Brain microvascular endothelial cell (primary cell): ENCODE measurements around the gene ORM2.

Source experiments
- DNase-seq: peaks from one replicate; pipeline ENCODE4 v3.0.0-alpha.2; 2020
- H3K27ac ChIP-seq: fragments of 250-450 bp; sonication (Bioruptor Pico); 2 replicates; pipeline ENCODE4 v1.5.1; 2020; ENCODE audit warnings: mild to moderate bottlenecking, moderate library complexity
- H3K27me3 ChIP-seq: fragments of 250-450 bp; sonication (Bioruptor Pico); replicated peaks from 2 replicates; pipeline ENCODE4 v1.5.1; 2020; ENCODE audit warnings: mild to moderate bottlenecking
- H3K36me3 ChIP-seq: fragments of 250-450 bp; sonication (Bioruptor Pico); replicated peaks from 2 replicates; pipeline ENCODE4 v1.5.1; 2020; ENCODE audit warnings: mild to moderate bottlenecking
- H3K4me3 ChIP-seq: 2 replicates; pipeline ENCODE4 v1.5.1; 2011; ENCODE audit warnings: low read depth, mild to moderate bottlenecking, control low read depth, low read length, moderate library complexity
- in situ Hi-C: cut with HindIII; loops from 2 replicates; pipeline ENCODE4 v1.10.0; 2017; ENCODE audit warnings: low sequenced_read_pairs, low pct_ligation_motif_present
- TF ChIP-seq, protein P1 (sequence below): IDR thresholded peaks from 2 replicates; pipeline ENCODE4 v1.5.1; 2011; ENCODE audit warnings: low read depth, mild to moderate bottlenecking, moderate library complexity, low read length, control low read depth, inconsistent platforms; ENCODE audit errors: missing control alignments

ORM2 gene

DNA sequence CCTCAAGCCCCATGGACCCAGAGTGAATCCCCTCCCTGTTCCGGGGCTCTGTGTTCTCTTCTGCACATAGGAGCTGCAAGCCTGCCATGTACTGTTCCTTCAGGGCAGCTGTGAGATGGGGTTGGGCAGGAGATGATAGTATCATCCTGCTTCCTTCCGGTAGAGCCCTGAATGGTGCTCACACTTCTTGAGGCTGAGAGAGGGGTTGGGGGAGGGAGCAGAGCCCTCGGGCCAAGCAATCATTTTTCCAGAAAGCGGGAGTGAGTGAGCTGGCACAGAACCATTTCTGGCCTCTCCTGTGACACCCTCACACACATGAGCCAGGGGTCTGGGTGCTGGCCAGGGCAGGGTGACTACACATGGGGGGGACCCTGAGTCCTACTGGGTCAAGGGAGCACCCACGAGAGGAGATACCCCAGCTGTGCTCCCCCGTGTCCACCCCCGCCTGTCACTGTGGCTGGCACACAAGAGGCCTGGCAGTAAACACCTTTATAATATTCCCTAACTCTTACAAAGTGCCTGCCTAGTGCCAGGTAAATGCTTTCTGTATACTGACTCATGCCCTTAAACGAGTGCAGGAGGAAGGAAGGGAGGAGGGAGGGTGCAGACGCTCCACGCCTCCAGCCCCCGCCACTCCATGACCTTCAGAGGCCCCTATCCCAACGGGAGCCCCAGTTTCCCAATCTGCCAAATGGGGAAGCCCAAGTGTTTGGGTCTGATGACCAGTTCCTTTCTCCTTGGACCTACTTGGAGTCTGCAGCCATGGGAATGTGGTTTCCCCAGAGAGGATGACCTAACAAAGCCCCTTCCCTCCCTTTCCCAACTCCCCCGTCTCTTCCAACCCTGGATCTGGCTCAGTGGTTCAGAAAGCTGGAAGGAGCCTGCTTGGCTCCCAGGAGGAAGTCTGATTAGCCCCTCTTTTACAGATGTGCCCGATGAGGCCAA lies 42.6 kb downstream of the ORM2 start:
- no peak for DNase-seq
- no peaks in the 10 kb centered on the region for H3K27me3 ChIP-seq
- TF ChIP-seq, protein P1, sequence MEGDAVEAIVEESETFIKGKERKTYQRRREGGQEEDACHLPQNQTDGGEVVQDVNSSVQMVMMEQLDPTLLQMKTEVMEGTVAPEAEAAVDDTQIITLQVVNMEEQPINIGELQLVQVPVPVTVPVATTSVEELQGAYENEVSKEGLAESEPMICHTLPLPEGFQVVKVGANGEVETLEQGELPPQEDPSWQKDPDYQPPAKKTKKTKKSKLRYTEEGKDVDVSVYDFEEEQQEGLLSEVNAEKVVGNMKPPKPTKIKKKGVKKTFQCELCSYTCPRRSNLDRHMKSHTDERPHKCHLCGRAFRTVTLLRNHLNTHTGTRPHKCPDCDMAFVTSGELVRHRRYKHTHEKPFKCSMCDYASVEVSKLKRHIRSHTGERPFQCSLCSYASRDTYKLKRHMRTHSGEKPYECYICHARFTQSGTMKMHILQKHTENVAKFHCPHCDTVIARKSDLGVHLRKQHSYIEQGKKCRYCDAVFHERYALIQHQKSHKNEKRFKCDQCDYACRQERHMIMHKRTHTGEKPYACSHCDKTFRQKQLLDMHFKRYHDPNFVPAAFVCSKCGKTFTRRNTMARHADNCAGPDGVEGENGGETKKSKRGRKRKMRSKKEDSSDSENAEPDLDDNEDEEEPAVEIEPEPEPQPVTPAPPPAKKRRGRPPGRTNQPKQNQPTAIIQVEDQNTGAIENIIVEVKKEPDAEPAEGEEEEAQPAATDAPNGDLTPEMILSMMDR: no peak
- in situ Hi-C loops: no loop called here
- no peak overlapping the region for H3K27ac ChIP-seq
- peaks cover 10% of the 10 kb centered on the region for H3K36me3 ChIP-seq
- no peak overlapping the region for H3K4me3 ChIP-seq

DNA sequence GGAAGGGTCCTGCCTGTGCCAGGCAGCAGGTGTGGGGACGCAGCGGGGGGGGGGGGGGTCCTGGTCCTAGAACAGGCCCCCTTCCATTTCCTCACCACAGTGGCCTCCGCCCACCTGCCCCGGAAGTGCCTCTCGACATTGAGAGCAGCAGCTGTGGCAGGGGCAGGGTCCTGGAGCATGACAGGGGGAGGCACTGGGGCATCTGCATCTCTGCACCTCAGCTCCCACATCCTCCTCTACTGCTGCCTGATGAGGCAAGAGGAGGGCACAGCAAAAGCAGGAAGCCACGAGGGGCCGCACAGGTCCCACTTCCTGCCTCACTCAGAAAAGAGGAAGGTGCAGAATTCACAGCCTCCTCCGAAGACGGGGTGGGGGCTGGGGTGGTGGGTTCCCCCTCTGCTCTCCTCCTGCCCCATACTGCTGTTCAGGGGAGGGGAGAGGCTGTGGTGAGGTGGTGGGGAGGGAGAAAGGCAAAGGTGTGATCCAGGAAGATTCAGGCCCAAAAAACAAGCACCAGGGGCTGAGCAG lies 43.3 kb downstream of the ORM2 start:
- peaks cover 2% of the 10 kb centered on the region for H3K36me3 ChIP-seq
- TF ChIP-seq, protein P1: no peak
- no peaks in the 10 kb centered on the region for H3K27me3 ChIP-seq
- H3K4me3 ChIP-seq: no peak overlapping the region
- in situ Hi-C loops: no loop called here
- no peak overlapping the region for H3K27ac ChIP-seq
- no peak for DNase-seq

- no peak overlapping the region for H3K27ac ChIP-seq
- H3K27me3 ChIP-seq: no peaks in the 10 kb centered on the region
- in situ Hi-C loops: no loop called here
- DNase-seq: no peak
- TF ChIP-seq, protein P1: no peak
- H3K4me3 ChIP-seq: no peak overlapping the region
- H3K36me3 ChIP-seq: no peaks in the 10 kb centered on the region
Observed at GRCh38 chr9:114373960-114374730, 44.5 kb downstream of the ORM2 start.

DNA sequence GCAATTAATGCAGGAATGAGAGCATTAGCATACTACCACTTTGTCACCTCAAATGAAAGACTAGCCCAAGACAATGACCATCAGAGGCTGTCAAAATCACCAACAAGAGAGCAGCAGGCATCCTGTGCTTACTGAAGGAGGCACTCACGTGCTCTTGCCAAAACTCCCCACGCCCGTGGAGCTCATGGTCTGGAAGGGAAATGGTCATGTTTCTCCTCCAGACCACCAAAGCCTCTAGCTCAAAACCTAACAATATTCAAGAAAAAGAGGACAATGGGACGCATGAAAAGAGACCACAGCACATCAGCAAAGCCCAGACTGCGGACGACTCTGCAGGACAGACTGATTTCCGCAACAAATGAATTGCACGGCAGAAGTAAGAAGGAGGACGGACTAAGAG lies 45.3 kb downstream of the ORM2 start:
- DNase-seq: no peak
- in situ Hi-C loops: no loop called here
- Histone ChIP-seq H3K4me3 (no peak overlapping the region), H3K27ac (no peak overlapping the region), H3K36me3 (no peaks in the 10 kb centered on the region), H3K27me3 (no peaks in the 10 kb centered on the region)
- TF ChIP-seq, protein P1: no peak

DNA sequence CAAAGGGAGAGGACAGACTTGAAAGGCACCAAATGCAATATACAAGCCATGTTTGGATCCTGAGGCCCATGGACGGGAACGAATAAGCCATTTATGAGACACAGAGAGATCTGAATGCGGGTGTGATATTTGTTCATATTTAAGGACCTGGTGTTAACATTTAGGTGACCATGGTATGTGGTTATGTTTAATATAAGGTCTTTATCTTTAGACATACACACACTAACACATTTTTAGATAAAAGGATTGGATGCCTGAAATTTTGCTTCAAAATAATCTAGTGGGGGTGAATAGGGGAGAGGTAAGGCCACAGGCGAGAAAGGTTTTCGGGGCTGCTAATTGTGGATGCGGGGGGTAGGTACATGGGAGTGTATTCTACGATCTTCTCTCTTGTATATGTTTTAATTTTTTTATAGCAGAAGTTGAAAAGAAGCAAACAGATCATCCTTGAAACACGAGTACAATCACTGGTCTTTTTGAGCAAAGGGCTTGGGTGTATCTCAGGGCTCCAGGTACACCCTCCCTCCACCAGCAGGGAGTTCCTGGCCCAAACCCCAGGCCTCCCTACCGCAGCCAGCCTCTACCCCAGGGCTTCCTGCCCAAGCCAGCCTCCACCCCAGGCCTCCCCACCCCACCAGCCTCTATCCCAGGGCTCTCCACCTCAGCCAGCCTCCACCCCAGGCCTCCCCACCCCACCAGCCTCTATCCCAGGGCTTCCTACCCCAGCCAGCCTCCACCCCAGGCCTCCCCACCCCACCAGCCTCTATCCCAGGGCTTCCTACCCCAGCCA lies 45.9 kb downstream of the ORM2 start:
- Histone ChIP-seq H3K27me3 (no peaks in the 10 kb centered on the region), H3K4me3 (no peak overlapping the region), H3K36me3 (no peaks in the 10 kb centered on the region), H3K27ac (no peak overlapping the region)
- TF ChIP-seq, protein P1: no peak
- no peak for DNase-seq
- in situ Hi-C loops: no loop called here
